Measurements from ENCODE around the gene MLPH. TPM values are rescaled to one million over a fixed set of nuclear protein-coding genes. Genes with fewer than 3 reads are reported as not detected.

Gene MLPH
- total and polyA plus RNA-seq, 2 experiments from 2014 or later, result 8.1 to 10.8 TPM

DNA sequence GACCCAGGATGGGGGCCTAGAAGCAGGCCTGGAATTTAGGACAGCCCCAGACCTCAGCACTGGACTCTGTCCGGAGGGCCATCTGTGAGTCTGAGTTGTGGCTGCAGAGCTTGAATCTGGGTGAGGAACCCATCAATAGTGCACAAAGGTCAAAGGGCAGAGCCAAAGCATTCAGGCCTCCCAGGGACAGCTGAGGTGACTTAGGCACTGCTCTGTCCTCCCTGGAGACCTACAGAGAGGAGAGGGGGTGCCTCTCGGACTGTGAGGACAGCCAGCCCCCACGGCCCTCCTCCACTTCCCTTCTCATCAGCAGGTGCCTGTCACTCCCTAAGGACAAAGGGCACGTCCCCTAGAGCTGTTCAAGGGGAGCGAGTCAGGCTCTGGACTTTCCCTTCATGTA lies 54.2 kb downstream of the MLPH start:
- 73 to 90% methylated on average over 5 of the region's 5 CpGs for WGBS, 2 experiments (ENCODE audit: low coverage in 1 of 2, low lambda C conversion rate in 2 of 2, missing lambda C conversion rate in 2 of 2)
- in situ Hi-C loops (cut with MboI), result no loop called here
- H4K20me1 ChIP-seq (ENCODE audit: insufficient read depth), result no peaks in the 10 kb centered on the region

DNA sequence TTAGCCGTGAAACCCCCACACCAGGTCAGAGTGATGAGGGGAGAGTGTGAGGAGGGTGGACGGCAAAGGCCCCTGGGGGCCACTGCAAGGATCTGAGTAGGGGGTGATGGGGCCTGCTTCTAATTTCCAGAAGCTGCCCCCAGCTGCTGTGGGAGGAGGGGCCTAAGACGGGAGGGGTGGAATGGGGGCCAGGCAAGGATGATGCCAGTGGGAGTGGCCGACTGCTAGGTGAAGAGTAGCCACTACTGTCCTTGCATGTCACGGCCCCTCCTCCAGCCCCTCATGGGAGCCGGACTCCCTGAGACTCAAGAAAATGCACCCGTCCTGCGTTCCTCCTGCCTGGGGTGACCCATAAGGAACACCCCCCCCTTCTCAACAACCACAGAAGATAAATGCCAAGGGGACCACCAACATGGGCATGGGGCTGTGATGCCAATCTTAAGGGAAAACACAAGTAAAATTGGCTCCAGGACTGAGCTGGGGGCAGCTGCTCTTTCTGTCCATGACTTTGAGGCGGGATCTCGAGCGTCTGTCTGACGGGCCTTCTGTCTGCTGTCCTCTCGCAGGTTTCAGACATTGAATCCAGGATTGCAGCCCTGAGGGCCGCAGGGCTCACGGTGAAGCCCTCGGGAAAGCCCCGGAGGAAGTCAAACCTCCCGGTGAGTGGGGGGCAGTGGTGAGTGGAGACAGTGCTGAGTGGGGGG lies 55.1 kb downstream of the MLPH start:
- Histone ChIP-seq H3K4me3 (no peak overlapping the region), H3K36me3 (ENCODE audit: low read depth) (no peaks in the 10 kb centered on the region), H3K79me2 (ENCODE audit: insufficient read depth) (no peaks in the 10 kb centered on the region), H3K27me3 (replicated peaks; ENCODE audit: insufficient read depth) (no peaks in the 10 kb centered on the region), H3K9ac (no peak overlapping the region), H3F3A (ENCODE audit: insufficient read depth) (no peaks in the 10 kb centered on the region), H3K4me1 (ENCODE audit: insufficient read depth) (0 out of 2 replicates have a peak, but pooled peaks cover 5% of the 10 kb centered on the region), H2AFZ (no peak overlapping the region), H3K9me3 (ENCODE audit: low read depth) (no peaks in the 10 kb centered on the region), H3K9me2 (ENCODE audit: insufficient read depth) (no peaks in the 10 kb centered on the region), H3K4me2 (ENCODE audit: unreplicated experiment) (no peak overlapping the region), H4K20me1 (ENCODE audit: insufficient read depth) (no peaks in the 10 kb centered on the region), H3K27ac (no peak overlapping the region)
- in situ Hi-C loops (cut with MboI), result no loop called here
- 94% methylated on average over 15 to 18 of the region's 18 CpGs for WGBS, 2 experiments (ENCODE audit: low coverage in 1 of 2, low lambda C conversion rate in 2 of 2, missing lambda C conversion rate in 2 of 2)
- DNase-seq, result no peak
- TF ChIP-seq EZH2 (IDR thresholded peaks at IDR 0.05; ENCODE audit: insufficient read depth, poor library complexity, severe bottlenecking), result no peak
- TF ChIP-seq EZH2phosphoT487 (IDR thresholded peaks at IDR 0.05; ENCODE audit: insufficient read depth, low read depth), result no peak

More for the DNA sequence above, 54.2 kb downstream of the MLPH start:
- no peak for TF ChIP-seq EZH2phosphoT487 (IDR thresholded peaks at IDR 0.05; ENCODE audit: insufficient read depth, low read depth)
- no peak for TF ChIP-seq EZH2 (IDR thresholded peaks at IDR 0.05; ENCODE audit: insufficient read depth, poor library complexity, severe bottlenecking)
- H3K4me1 ChIP-seq (ENCODE audit: insufficient read depth), result 0 out of 2 replicates have a peak, but pooled peaks cover 5% of the 10 kb centered on the region
- no peak overlapping the region for H3K4me2 ChIP-seq (ENCODE audit: unreplicated experiment)
- no peak overlapping the region for H2AFZ ChIP-seq
- no peak overlapping the region for H3K4me3 ChIP-seq
- H3F3A ChIP-seq (ENCODE audit: insufficient read depth), result no peaks in the 10 kb centered on the region
- no peaks in the 10 kb centered on the region for H3K36me3 ChIP-seq (ENCODE audit: low read depth)
- H3K27ac ChIP-seq, result no peak overlapping the region
- no peaks in the 10 kb centered on the region for H3K79me2 ChIP-seq (ENCODE audit: insufficient read depth)
- no peaks in the 10 kb centered on the region for H3K9me3 ChIP-seq (ENCODE audit: low read depth)
- no peak overlapping the region for H3K9ac ChIP-seq
- DNase-seq, result no peak
- H3K27me3 ChIP-seq (replicated peaks; ENCODE audit: insufficient read depth), result no peaks in the 10 kb centered on the region
- H3K9me2 ChIP-seq (ENCODE audit: insufficient read depth), result no peaks in the 10 kb centered on the region

DNA sequence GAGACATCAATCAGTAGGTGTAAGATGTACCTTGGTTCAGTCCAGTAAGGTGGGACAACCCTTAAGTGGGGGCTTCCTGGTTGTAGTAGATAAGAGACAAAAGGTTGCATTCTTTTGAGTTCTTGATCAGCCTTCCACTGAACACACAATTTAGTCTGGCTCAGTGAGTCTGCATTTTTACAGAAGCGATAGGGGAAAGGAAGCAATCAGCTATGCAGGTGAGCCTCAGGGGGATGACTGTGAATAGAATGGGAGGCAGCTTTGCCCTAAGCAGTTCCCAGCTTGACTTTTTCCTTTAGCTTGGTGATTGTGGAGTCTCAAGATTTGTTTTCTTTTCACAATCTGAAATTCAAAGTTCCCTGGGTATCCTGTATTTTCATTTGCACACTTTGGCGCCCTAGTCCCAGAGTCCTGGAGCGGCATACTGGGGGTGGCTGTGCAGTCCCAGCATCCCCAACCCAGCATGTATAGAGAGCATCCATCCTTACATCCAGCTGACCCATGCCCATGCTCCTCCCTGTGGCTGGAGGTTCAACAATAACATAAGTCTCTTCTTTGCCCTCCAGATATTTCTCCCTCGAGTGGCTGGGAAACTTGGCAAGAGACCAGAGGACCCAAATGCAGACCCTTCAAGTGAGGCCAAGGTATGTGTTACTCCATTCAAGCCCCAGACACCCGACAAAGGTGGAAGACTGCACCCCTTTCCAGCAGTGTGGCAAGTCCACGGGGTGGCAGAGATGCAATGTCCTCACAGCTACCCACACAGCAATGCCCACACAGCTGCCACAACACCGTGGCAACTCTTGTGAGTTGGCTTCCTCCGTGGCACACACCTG lies 59.2 kb downstream of the MLPH start:
- Histone ChIP-seq H4K20me1 (ENCODE audit: insufficient read depth) (no peaks in the 10 kb centered on the region), H3K9ac (no peak overlapping the region), H3K9me2 (ENCODE audit: insufficient read depth) (no peaks in the 10 kb centered on the region), H3K4me3 (no peak overlapping the region), H3F3A (ENCODE audit: insufficient read depth) (no peaks in the 10 kb centered on the region), H3K27me3 (replicated peaks; ENCODE audit: insufficient read depth) (no peaks in the 10 kb centered on the region), H2AFZ (no peak overlapping the region), H3K9me3 (ENCODE audit: low read depth) (no peaks in the 10 kb centered on the region), H3K27ac (no peak overlapping the region), H3K4me2 (ENCODE audit: unreplicated experiment) (no peak overlapping the region), H3K4me1 (ENCODE audit: insufficient read depth) (no peaks in the 10 kb centered on the region), H3K36me3 (ENCODE audit: low read depth) (no peaks in the 10 kb centered on the region), H3K79me2 (ENCODE audit: insufficient read depth) (no peaks in the 10 kb centered on the region)
- in situ Hi-C loops (cut with MboI), result no loop called here
- no peak for DNase-seq
- WGBS, 2 experiments (ENCODE audit: low coverage in 1 of 2, low lambda C conversion rate in 2 of 2, missing lambda C conversion rate in 2 of 2), result 80 to 88% methylated on average over 8 of the region's 8 CpGs
- no peak for TF ChIP-seq EZH2 (IDR thresholded peaks at IDR 0.05; ENCODE audit: insufficient read depth, poor library complexity, severe bottlenecking)
- no peak for TF ChIP-seq EZH2phosphoT487 (IDR thresholded peaks at IDR 0.05; ENCODE audit: insufficient read depth, low read depth)

DNA sequence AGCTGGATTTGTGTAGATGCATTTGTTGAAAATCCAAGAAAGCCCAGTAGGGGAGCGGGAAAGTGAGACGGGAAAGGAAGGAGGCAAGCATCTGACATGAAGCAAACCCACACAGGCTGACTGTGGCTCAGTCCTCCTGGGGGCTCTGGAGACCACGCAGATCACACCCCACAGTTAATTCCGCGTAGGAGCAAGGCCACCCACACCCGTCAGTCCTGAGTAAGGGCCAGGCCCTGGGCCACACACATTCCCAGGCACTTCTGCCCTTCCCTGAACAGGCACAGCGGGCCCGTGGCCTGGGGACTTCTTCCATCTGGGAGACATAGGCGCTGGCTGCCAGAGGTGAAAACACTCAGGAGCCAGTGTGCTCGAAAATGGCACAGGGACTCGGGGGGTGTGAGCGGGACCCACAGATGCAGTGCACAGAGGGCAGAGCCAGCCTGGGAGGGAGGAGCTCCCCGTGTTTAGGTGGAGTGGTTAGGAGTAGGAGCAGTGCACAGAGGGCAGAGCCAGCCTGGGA lies 59.9 kb downstream of the MLPH start:
- H3K4me3 ChIP-seq, result no peak overlapping the region
- H4K20me1 ChIP-seq (ENCODE audit: insufficient read depth), result no peaks in the 10 kb centered on the region
- H3K79me2 ChIP-seq (ENCODE audit: insufficient read depth), result no peaks in the 10 kb centered on the region
- H3K27me3 ChIP-seq (replicated peaks; ENCODE audit: insufficient read depth), result no peaks in the 10 kb centered on the region
- H2AFZ ChIP-seq, result no peak overlapping the region
- H3K4me1 ChIP-seq (ENCODE audit: insufficient read depth), result no peaks in the 10 kb centered on the region
- DNase-seq, result no peak
- WGBS, 2 experiments (ENCODE audit: low coverage in 1 of 2, low lambda C conversion rate in 2 of 2, missing lambda C conversion rate in 2 of 2), result 76 to 83% methylated on average over 13 of the region's 13 CpGs
- in situ Hi-C loops (cut with MboI), result no loop called here
- no peaks in the 10 kb centered on the region for H3F3A ChIP-seq (ENCODE audit: insufficient read depth)
- no peaks in the 10 kb centered on the region for H3K9me3 ChIP-seq (ENCODE audit: low read depth)
- H3K4me2 ChIP-seq (ENCODE audit: unreplicated experiment), result no peak overlapping the region
- H3K27ac ChIP-seq, result no peak overlapping the region
- TF ChIP-seq EZH2phosphoT487 (IDR thresholded peaks at IDR 0.05; ENCODE audit: insufficient read depth, low read depth) (no peak), EZH2 (IDR thresholded peaks at IDR 0.05; ENCODE audit: insufficient read depth, poor library complexity, severe bottlenecking) (no peak)
- no peak overlapping the region for H3K9ac ChIP-seq
- no peaks in the 10 kb centered on the region for H3K9me2 ChIP-seq (ENCODE audit: insufficient read depth)
- no peaks in the 10 kb centered on the region for H3K36me3 ChIP-seq (ENCODE audit: low read depth)

All from GM23248 (cell line).